Cerebellar cortex (tissue), 1 donor: ENCODE measurements around the gene SCGB1A1.

Experiments
- DNase-seq: peaks from one replicate; pipeline ENCODE4 v3.0.0-alpha.2; 2015; ENCODE audit warnings: low spot score

SCGB1A1 gene

GRCh38 chr11:62421996-62422395 lies 3.2 kb downstream of the SCGB1A1 start:
- DNase-seq: no peak

DNA sequence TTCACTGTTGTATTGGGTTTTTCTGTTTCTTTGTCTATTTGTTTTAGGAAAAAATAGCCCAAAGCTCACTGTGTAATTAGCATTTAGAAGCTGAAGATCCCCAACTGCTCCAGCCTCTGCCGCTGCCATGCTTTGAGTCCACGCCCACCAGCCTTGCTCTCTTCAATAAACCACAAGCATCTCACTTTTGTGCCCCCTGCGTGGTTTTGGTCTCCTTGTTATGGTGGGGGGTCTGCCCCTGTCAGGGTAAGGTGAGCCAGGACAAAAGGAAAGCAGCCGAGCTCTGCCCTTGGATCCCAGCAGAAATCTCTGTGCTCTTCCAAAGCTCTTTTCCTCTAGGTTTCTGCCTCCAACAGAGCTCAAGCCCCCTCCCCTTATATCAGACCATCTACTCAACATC lies 4.2 kb downstream of the SCGB1A1 start:
- DNase-seq: no peak

DNA sequence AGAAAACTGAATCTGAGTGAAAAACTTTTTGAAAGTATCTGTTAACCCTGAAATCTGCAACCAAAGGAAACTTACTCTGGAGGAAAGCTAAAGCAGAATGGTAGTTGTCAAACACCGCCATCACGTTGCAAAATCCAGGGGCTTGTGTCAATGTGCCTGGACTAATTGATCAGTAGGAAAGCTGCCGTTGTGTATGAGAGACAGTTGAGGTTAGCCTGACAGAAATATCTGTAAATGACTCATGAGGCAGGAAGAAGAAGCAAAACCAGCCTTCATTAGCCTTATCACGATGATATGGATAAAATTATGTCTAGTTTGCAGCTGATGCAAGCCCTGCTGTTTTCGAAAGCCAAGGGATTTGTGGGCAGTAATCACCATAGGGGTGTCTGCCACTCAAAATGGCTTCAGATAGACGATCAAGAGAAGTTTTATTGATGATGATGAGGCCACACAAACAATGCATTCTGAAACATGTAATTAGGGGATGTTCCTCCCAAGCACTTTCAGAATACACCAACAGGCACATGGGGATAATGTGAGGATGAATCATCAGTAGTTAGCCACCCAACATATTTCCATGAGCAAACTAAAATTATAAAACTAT lies 8.9 kb downstream of the SCGB1A1 start:
- peak; percentile 49 for DNase-seq

GRCh38 chr11:62428871-62429560 lies 10.2 kb downstream of the SCGB1A1 start:
- peak; percentile 92 for DNase-seq

DNA sequence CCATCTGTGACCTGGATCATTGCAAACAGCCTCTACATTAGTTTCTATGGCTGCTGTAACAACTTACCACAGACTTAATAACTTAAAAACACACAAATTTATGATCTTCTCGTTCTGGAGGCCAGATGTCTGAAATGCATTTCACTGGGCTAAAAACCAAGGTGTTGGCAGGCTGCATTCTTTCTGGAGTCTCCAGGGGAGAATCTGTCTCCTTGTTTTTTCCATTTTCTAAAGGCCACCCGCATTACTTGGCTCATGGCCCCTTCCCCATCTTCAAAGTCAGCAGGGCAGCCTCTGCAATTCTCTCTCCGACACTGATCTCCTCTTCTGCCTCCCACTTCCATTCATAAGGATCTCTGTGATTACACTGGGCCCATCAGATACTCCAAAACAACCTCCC lies 11.6 kb downstream of the SCGB1A1 start:
- DNase-seq: no peak

- no peak for DNase-seq
These were observed 12.5 kb downstream of the SCGB1A1 start for GRCh38 chr11:62431171-62431901.

GRCh38 chr11:62432695-62433094 lies 13.9 kb downstream of the SCGB1A1 start:
- DNase-seq: no peak

DNA sequence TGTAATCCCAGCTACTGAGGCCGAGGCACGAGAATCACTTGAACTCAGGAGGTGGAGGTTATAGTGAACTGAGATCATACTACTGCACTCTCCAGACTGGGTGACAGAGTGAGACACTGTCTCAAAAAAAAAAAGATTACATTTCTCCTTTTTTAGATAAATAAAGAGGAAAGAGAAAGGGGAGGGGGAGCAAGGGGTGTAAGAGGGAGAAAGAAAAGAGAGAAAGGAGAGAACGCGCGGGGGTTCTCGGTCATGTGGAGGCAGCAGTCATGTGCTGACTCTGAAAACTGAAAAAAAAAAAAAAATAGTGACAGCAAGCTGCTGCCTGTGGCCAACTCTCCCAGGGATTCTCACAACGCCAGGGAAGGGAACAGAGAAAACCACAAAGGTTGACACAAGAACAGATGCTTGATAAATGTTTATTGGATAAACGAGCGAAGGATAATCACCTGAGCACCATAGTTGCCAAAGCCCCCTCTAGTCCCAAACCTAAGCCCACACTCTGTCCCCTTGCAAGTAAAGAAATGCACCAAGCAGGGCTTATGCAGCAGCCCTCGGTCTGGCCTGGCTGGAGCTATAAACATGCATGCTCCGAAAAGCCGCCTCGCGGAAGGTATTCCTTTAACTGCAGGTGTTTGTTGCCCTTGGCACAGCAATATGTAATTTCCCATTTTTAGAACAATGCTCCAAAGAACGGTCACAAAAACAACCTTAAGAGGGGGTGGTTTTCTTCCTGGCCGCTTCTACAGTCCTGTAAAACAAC lies 14.5 kb downstream of the SCGB1A1 start:
- DNase-seq: peak; percentile 69

DNA sequence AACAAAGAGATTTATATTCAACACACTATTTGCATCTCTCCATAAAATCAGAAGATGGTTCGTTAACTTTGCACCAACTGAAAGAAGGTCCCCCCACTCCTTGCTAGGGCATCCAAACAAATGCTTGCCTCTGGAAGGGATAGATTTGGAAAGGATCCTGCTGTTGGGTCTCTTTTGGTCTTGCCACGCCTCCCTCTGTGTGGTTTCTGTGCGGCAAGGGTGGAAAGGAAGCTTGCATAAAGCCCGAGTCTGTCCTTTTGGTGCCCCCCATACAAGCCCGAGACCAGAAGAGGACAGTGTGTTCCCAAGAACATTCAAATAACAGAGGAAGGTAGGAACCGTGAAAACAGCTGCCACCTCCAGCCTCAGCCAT lies 15.1 kb downstream of the SCGB1A1 start:
- DNase-seq: peak; percentile 81

DNA sequence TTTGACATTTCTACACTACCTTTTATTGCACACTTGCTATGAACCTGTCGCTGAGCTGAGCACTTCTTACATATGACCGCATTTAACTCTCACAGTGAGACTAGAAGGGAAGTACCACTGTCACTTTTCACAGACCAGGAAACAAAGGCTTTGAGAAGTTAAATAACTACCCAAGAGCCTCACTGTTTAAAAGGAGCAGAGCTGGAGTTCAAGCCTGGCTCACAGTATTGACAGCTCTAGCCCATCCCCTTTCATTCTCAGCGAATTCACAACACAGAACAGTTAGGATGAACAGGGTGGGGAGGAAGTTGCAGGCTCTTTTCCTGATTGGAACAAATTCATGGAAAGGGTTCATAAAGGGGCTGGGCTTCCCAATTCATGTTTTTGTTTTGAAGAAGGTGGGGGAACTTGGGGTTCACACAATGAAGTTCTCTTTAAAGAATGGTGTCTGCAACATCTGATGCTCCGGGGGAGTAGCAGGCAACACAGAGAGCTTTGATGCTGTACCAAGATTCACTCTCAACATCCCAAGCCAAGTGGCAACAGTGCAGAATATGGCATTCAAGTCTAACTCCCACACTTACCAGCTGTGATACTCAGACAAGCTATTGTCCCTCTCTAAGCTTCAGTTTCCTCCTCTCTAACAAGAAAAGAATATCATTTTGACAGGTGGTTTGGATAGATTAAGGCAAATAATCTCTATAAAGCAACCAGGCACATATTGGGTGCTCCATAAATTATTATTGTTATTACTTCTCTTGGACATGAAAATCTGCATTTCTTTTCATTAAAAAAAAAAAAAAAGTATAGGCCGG lies 17.2 kb downstream of the SCGB1A1 start:
- no peak for DNase-seq

- DNase-seq: no peak
These were observed 18.8 kb downstream of the SCGB1A1 start for GRCh38 chr11:62437616-62438015.

- no peak for DNase-seq
These were observed 19.8 kb downstream of the SCGB1A1 start for GRCh38 chr11:62438641-62439040.

GRCh38 chr11:62439785-62440602 lies 21.2 kb downstream of the SCGB1A1 start:
- no peak for DNase-seq

DNA sequence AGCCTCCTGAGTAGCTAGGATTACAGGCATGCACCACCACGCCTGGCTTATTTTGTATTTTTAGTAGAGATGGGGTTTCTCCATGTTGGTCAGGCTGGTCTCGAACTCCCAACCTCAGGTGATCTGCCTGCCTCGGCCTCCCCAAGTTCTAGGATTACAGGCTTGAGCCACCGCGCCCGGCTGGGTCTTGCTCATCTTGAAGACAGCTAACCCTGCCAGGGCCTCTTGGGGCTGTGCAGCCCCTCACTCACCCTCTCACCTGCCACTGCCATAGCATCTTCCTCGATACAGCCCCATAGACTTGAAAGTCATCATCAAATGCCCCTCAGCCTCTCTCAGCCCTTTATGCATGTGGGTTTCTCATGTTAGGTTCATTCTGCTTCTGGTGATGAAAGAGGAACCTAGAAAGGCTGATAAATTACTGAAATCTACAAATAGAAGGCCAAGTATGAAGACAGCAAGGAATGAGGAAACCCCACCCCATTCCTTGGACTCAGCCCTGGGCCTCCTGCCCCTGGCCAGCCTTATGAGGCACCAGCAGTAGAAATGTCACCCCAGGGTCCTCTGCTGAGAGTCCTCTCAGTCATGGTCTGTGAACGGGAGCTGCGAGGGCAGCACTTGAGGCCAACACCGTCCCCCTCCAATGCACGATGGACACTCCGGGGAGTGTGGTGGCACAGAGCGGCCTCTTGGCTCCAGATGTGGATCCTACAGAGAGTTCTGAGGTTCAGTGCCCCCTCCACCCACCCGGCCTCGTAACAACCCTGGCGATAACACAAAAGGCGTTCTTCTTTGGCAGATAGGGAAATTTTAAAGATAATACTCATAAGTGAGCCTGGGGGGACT lies 24.8 kb downstream of the SCGB1A1 start:
- DNase-seq: no peak

GRCh38 chr11:62444236-62444833 lies 25.5 kb downstream of the SCGB1A1 start:
- peak; percentile 64 for DNase-seq

GRCh38 chr11:62444835-62445234 lies 26.0 kb downstream of the SCGB1A1 start:
- DNase-seq: no peak

DNA sequence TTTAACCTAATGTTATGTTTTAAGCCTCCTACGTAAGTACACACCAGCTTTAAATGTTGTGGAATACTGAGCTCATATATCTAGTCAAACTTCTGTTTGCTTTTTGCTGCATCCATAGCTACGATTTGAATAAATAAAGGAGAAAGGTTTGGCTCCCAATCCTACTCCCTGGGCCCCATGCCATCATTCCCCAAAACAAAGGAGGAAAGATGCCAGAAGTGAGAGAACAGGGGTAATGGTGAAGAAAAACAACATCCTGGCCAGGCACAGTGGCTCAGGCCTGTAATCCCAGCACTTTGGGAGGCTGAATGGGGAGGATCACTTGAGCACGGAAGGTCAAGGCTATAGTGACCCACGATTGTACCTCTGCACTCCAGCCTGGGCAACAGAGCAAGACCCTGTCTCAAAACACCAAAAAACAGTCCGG lies 26.5 kb downstream of the SCGB1A1 start:
- no peak for DNase-seq

DNA sequence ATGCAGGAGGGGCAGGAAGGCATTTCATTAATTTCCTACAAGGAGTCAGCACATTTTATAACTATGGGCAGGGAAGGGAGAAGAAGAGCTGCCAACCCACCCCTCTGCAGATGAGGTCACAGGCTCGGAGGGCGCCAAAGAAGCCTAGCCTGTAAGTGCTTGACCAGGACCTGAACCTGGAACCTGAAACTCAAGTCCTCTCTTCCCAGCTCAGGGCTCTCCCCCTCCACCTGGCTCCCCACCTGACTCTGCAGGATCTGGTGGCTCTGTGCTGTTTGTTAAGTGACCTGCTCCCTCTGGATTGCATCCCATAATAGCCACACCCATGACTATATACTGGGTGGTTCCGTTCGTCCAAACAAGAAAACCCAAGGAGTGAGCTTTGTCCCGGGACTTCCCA lies 27.3 kb downstream of the SCGB1A1 start:
- no peak for DNase-seq

DNA sequence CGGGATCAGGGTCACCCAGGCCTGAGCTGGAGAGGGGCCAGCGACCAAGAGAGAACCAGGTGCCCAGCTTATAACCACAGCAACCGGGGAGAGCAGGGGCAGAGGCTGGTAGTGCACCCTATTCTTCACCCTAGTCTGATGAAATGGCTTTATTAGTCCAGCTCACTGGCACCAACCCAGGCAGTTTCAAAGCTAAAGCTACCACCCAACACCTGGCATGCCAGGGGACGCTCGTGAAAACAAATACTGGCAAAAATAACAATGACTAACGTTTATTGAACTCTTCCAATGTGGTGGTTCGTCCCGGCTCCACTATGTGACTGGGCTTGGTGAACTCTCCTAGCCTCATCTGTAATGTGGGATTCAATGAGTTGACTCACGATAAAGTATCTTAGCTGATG lies 30.6 kb downstream of the SCGB1A1 start:
- no peak for DNase-seq
